RPMI8226 (cell line): ENCODE data around the gene NUCB1.
A peak's percentile ranks its signal among the peaks of the same experiment; 100 is the strongest.
"Not testable (repeated sequence)": the region's sequence is repeated elsewhere in the genome, so short reads cannot be mapped to it uniquely, and the experiment has no call there.

ENCODE experiments used
- DNase-seq: peaks from one replicate; pipeline ENCODE4 v3.0.0-alpha.2; 2015

NUCB1 gene

GRCh38 chr19:48906324-48906723 lies 6.2 kb downstream of the NUCB1 start:
- DNase-seq: no peak

- no peak for DNase-seq
Measured at GRCh38 chr19:48907671-48908070, 7.6 kb downstream of the NUCB1 start.

- not testable (repeated sequence) for DNase-seq
Measured at GRCh38 chr19:48909424-48910077, 9.4 kb downstream of the NUCB1 start.

GRCh38 chr19:48910803-48911202 lies 10.7 kb downstream of the NUCB1 start:
- no peak for DNase-seq

- peak; percentile 8 for DNase-seq
Measured at GRCh38 chr19:48913114-48913889, 13.2 kb downstream of the NUCB1 start.

GRCh38 chr19:48914181-48914580 lies 14.1 kb downstream of the NUCB1 start:
- no peak for DNase-seq

- DNase-seq: no peak
Measured at GRCh38 chr19:48915757-48916156, 15.6 kb downstream of the NUCB1 start.

- DNase-seq: no peak
Measured at GRCh38 chr19:48918071-48918470, 18.0 kb downstream of the NUCB1 start.

- DNase-seq: no peak
Measured at GRCh38 chr19:48918801-48919247, 18.7 kb downstream of the NUCB1 start.

GRCh38 chr19:48919271-48919670 lies 19.2 kb downstream of the NUCB1 start:
- DNase-seq: not testable (repeated sequence)

- no peak for DNase-seq
Measured at GRCh38 chr19:48920949-48921348, 20.8 kb downstream of the NUCB1 start.

GRCh38 chr19:48921721-48922500 lies 21.8 kb downstream of the NUCB1 start:
- DNase-seq: no peak

GRCh38 chr19:48922548-48923490 lies 22.7 kb downstream of the NUCB1 start:
- no peak for DNase-seq

- no peak for DNase-seq
Measured at GRCh38 chr19:48925240-48925843, 25.2 kb downstream of the NUCB1 start.

GRCh38 chr19:48925890-48926289 lies 25.8 kb downstream of the NUCB1 start:
- DNase-seq: not testable (repeated sequence)

GRCh38 chr19:48926909-48927308 lies 26.8 kb downstream of the NUCB1 start:
- peak; percentile 50 for DNase-seq

- not testable (repeated sequence) for DNase-seq
Measured at GRCh38 chr19:48927692-48928091, 27.6 kb downstream of the NUCB1 start.

- DNase-seq: no peak
Measured at GRCh38 chr19:48928164-48929025, 28.3 kb downstream of the NUCB1 start.

- DNase-seq: peak; percentile 91
Measured at GRCh38 chr19:48933382-48933932, 33.3 kb downstream of the NUCB1 start, which contains the start of gene DHDH. DHDH (plus strand) TSS chr19:48933699; CDS start chr19:48933722, 23 bp downstream.

GRCh38 chr19:48934837-48935236 lies 34.7 kb downstream of the NUCB1 start:
- no peak for DNase-seq
